Neutrophil (primary cell): Measurements from ENCODE around the gene ARL6IP4.
"Not testable (repeated sequence)": the region's sequence is repeated elsewhere in the genome, so short reads cannot be mapped to it uniquely, and the experiment has no call there.

ENCODE experiments used
- H3K27ac ChIP-seq: fragments of 200-600 bp; sonication (generic); 2 replicates; pipeline ENCODE4 v1.5.1; 2016; ENCODE audit warnings: mild to moderate bottlenecking, moderate library complexity
- H3K27me3 ChIP-seq: fragments of 200-600 bp; sonication (generic); 2 replicates; pipeline ENCODE4 v1.6.0; 2016; ENCODE audit warnings: mild to moderate bottlenecking
- H3K36me3 ChIP-seq: fragments of 200-600 bp; sonication (generic); 2 replicates; pipeline ENCODE4 v1.5.1; 2017
- H3K4me1 ChIP-seq, 2 experiments: fragments of 200-600 bp in 1 of 2; sonication (generic) in 1 of 2; 1 replicate in 1 of 2; 2 replicates in 1 of 2; pipeline versions ENCODE4 v1.5.1 to v1.6.1; 2013 to 2016; ENCODE audit warnings: low read depth in 1 of 2, low read length in 1 of 2, mild to moderate bottlenecking in 1 of 2, moderate library complexity in 1 of 2; ENCODE audit not compliant: control insufficient read depth in 1 of 2, insufficient read depth in 1 of 2
- H3K4me3 ChIP-seq, 2 experiments: fragments of 200-600 bp in 1 of 2; sonication (generic) in 1 of 2; 1 replicate in 1 of 2; 2 replicates in 1 of 2; pipeline ENCODE4 v1.5.1; 2013 to 2016; ENCODE audit warnings: low read depth in 1 of 2, low read length in 1 of 2, mild to moderate bottlenecking in 1 of 2, moderate library complexity in 1 of 2
- H3K9me3 ChIP-seq: fragments of 200-600 bp; sonication (generic); 2 replicates; pipeline ENCODE4 v1.5.1; 2016
- CTCF ChIP-seq: fragments of 200-600 bp; sonication (generic); IDR thresholded peaks from 2 replicates; pipeline ENCODE4 v1.5.1; 2016; ENCODE audit warnings: antibody characterized with exemption

ARL6IP4 gene

GRCh38 chr12:123010681-123011080, 30.2 kb downstream of the ARL6IP4 start:
- Histone ChIP-seq H3K27me3 (no peaks in the 10 kb centered on the region), H3K27ac (no peak overlapping the region), H3K4me3 (no peak overlapping the region), H3K4me1 (no peaks in the 10 kb centered on the region), H3K9me3 (no peaks in the 10 kb centered on the region), H3K36me3 (no peaks in the 10 kb centered on the region)
- no peak for TF ChIP-seq CTCF

- no peak for TF ChIP-seq CTCF
- no peaks in the 10 kb centered on the region for H3K27me3 ChIP-seq
- no peak overlapping the region for H3K4me3 ChIP-seq
- H3K36me3 ChIP-seq: no peaks in the 10 kb centered on the region
- H3K4me1 ChIP-seq: no peaks in the 10 kb centered on the region
- no peak overlapping the region for H3K27ac ChIP-seq
- no peaks in the 10 kb centered on the region for H3K9me3 ChIP-seq
Measured at GRCh38 chr12:123011701-123012100, 31.2 kb downstream of the ARL6IP4 start.

- Histone ChIP-seq H3K9me3 (no peaks in the 10 kb centered on the region), H3K4me3 (no peak overlapping the region), H3K36me3 (no peaks in the 10 kb centered on the region), H3K4me1 (no peaks in the 10 kb centered on the region), H3K27ac (no peak overlapping the region), H3K27me3 (no peaks in the 10 kb centered on the region)
- TF ChIP-seq CTCF: no peak
Measured at GRCh38 chr12:123013185-123014095, 33.0 kb downstream of the ARL6IP4 start.

- H3K4me3 ChIP-seq, H3K4me1 ChIP-seq, H3K27ac ChIP-seq, H3K9me3 ChIP-seq, H3K36me3 ChIP-seq, H3K27me3 ChIP-seq: not testable (repeated sequence)
Measured at GRCh38 chr12:123014473-123014872, 34.0 kb downstream of the ARL6IP4 start.

- Histone ChIP-seq H3K27me3 (no peaks in the 10 kb centered on the region), H3K4me1 (no peaks in the 10 kb centered on the region), H3K9me3 (no peaks in the 10 kb centered on the region), H3K4me3 (no peak overlapping the region), H3K27ac (no peak overlapping the region), H3K36me3 (no peaks in the 10 kb centered on the region)
- TF ChIP-seq CTCF: no peak
Measured at GRCh38 chr12:123017753-123018152, 37.3 kb downstream of the ARL6IP4 start.

- no peaks in the 10 kb centered on the region for H3K4me1 ChIP-seq
- H3K4me3 ChIP-seq: no peak overlapping the region
- no peaks in the 10 kb centered on the region for H3K27me3 ChIP-seq
- no peaks in the 10 kb centered on the region for H3K9me3 ChIP-seq
- TF ChIP-seq CTCF: no peak
- H3K27ac ChIP-seq: no peak overlapping the region
- no peaks in the 10 kb centered on the region for H3K36me3 ChIP-seq
Measured at GRCh38 chr12:123019841-123020138, 39.3 kb downstream of the ARL6IP4 start.
